Ovary (tissue), 3 donors: ENCODE measurements around the gene SLC7A9.

Experiments used
- CTCF ChIP-seq, 3 donors: fragments of 450-650 bp in 2 of 3; fragments of 200-600 bp in 1 of 3; IDR thresholded peaks; one replicate each; pipeline versions ENCODE4 v1.5.1 to v1.8.0; 2016 to 2022; ENCODE audit warnings: antibody characterized with exemption in 3 of 3, mild to moderate bottlenecking in 1 of 3
- POLR2A ChIP-seq: fragments of 450-650 bp; IDR thresholded peaks from one replicate; pipeline ENCODE4 v1.6.1; 2017; ENCODE audit warnings: antibody characterized with exemption, mild to moderate bottlenecking, moderate library complexity
- donor health status: DM: no; HTN: no; CAD: no.

- TF ChIP-seq POLR2A, result no peak
- TF ChIP-seq CTCF (IDR thresholded peaks at IDR 0.05), result no peak
Observed at GRCh38 chr19:32830231-32831014, 39.1 kb downstream of the SLC7A9 start.
